K562 (cell line): ENCODE measurements around the gene LRRC4C. TPM values are rescaled to one million over a fixed set of nuclear protein-coding genes. Genes with fewer than 3 reads are reported as not detected.

ENCODE experiments used
- ATAC-seq: fragments of 200-7000 bp; cut with Tn5 transposase; 3 replicates; pipeline ENCODE4 v1.9.1; 2020; ENCODE audit warnings: moderate library complexity
- BruUV-seq: library from RNA; stranded (reverse); fragments of 400-500 nt; replicated peaks from 2 replicates; lab custom pipeline; 2021; lab: Mats Ljungman, UMichigan
- CTCF ChIA-PET: fragments of 300-600 bp; formaldehyde crosslinking; extraction: SDS; loops from one replicate; lab custom pipeline; 2021; ENCODE audit warnings: low intra/inter-chr PET ratio; lab: Yijun Ruan, JAX
- POLR2A ChIA-PET: fragments of 300-600, 350-650 bp; sonication (Branson Sonifier 250); formaldehyde crosslinking; extraction: SDS; loops from one replicate; lab custom pipeline; 2021; ENCODE audit warnings: antibody characterized with exemption, inconsistent platforms; lab: Yijun Ruan, JAX
- DNase-seq, 4 experiments: peaks; one replicate each; pipeline versions ENCODE4 v3.0.0 to v3.0.0-alpha.2; 2011 to 2018; ENCODE audit warnings: low spot score in 3 of 4, mixed read lengths in 3 of 4; ENCODE audit errors: extremely low read depth in 1 of 4
- FAIRE-seq: peaks from 2 replicates; lab custom pipeline; 2011; peaks lifted over from hg19 to GRCh38; lab: Jason Lieb, UNC
- H2AFZ ChIP-seq: 2 replicates; pipeline ENCODE4 v1.6.0; 2011; ENCODE audit warnings: low read depth, low read length, control low read depth, inconsistent platforms
- H3K27ac ChIP-seq: fragments of 200-600 bp; 3 replicates; pipeline ENCODE4 v1.8.0; 2011; ENCODE audit warnings: low read depth, mild to moderate bottlenecking, control low read depth, inconsistent platforms, low read length, moderate library complexity, mixed read lengths; ENCODE audit errors: extremely low read depth
- H3K27me3 ChIP-seq, 2 experiments: fragments of 300-600 bp in 1 of 2; 2 replicates in 1 of 2; 3 replicates in 1 of 2; pipeline versions ENCODE4 v1.6.0 to v1.8.0; 2011; ENCODE audit warnings: inconsistent platforms in 2 of 2, low read length in 2 of 2, mild to moderate bottlenecking in 1 of 2, mixed read lengths in 1 of 2, moderate library complexity in 1 of 2; ENCODE audit not compliant: control insufficient read depth in 2 of 2, insufficient read depth in 2 of 2
- H3K36me3 ChIP-seq: fragments of 300-600 bp; 3 replicates; pipeline ENCODE4 v1.8.0; 2011; ENCODE audit warnings: mild to moderate bottlenecking, low read length, inconsistent platforms; ENCODE audit not compliant: control insufficient read depth, insufficient read depth
- H3K4me1 ChIP-seq, 2 experiments: fragments of 200-600 bp in 1 of 2; replicated peaks in 1 of 2; 2 replicates in 1 of 2; 3 replicates in 1 of 2; pipeline versions ENCODE4 v1.5.1 to v1.8.0; 2011; ENCODE audit warnings: inconsistent platforms in 2 of 2, low read length in 2 of 2, mild to moderate bottlenecking in 1 of 2, mixed read lengths in 1 of 2, moderate library complexity in 1 of 2; ENCODE audit not compliant: control insufficient read depth in 2 of 2, insufficient read depth in 2 of 2
- H3K4me2 ChIP-seq: 2 replicates; pipeline ENCODE4 v1.6.1; 2011; ENCODE audit warnings: low read length, control low read depth, inconsistent platforms, mixed read lengths; ENCODE audit not compliant: insufficient read depth
- H3K4me3 ChIP-seq: fragments of 200-600 bp; sonication (generic), shearing (Covaris generic); 2 replicates; pipeline ENCODE4 v1.5.1; 2016; ENCODE audit warnings: control low read depth, inconsistent platforms
- H3K79me2 ChIP-seq: fragments of 200-600 bp; 3 replicates; pipeline ENCODE4 v1.8.0; 2011; ENCODE audit warnings: low read length, inconsistent platforms; ENCODE audit not compliant: control insufficient read depth, insufficient read depth
- H3K9ac ChIP-seq, 2 experiments: 2 replicates each; pipeline versions ENCODE4 v1.6.0 to v1.6.1; 2011; ENCODE audit warnings: low read depth in 2 of 2, low read length in 2 of 2, control low read depth in 1 of 2, inconsistent platforms in 1 of 2, mild to moderate bottlenecking in 1 of 2, mixed read lengths in 1 of 2; ENCODE audit not compliant: insufficient read depth in 1 of 2
- H3K9me1 ChIP-seq: one replicate; pipeline ENCODE4 v1.6.0; 2011; ENCODE audit warnings: inconsistent platforms, mild to moderate bottlenecking, low read length, moderate library complexity; ENCODE audit not compliant: control insufficient read depth, insufficient read depth
- H3K9me3 ChIP-seq: replicated peaks from 2 replicates; pipeline ENCODE4 v1.5.1; 2011; ENCODE audit warnings: low read depth, low read length, inconsistent platforms; ENCODE audit not compliant: control insufficient read depth, insufficient read depth
- H4K20me1 ChIP-seq: replicated peaks from 2 replicates; pipeline ENCODE4 v1.6.1; 2011; ENCODE audit warnings: low read length, inconsistent platforms, mixed read lengths; ENCODE audit not compliant: control insufficient read depth, insufficient read depth
- CREB1 ChIP-seq, 2 experiments: sonication (generic) in 1 of 2; formaldehyde crosslinking in 1 of 2; IDR thresholded peaks; 2 replicates each; pipeline versions ENCODE4 v1.6.1 to v1.8.0; 2012 to 2022; ENCODE audit warnings: inconsistent platforms in 1 of 2, mild to moderate bottlenecking in 1 of 2, missing genetic modification reagents in 1 of 2, moderate library complexity in 1 of 2
- CREB3L1 ChIP-seq: fragments of 450-650 bp; IDR thresholded peaks from 2 replicates; pipeline ENCODE4 v1.6.1; 2014; ENCODE audit warnings: low read depth, mild to moderate bottlenecking, moderate library complexity, borderline replicate concordance
- PRMT5 ChIP-seq: sonication (generic); formaldehyde crosslinking; IDR thresholded peaks from 2 replicates; pipeline ENCODE4 v1.5.0; 2020; ENCODE audit warnings: missing genetic modification reagents
- SP1 ChIP-seq: sonication (generic); formaldehyde crosslinking; IDR thresholded peaks from 2 replicates; pipeline ENCODE4 v1.8.1; 2022; ENCODE audit warnings: mild to moderate bottlenecking, missing genetic modification reagents
- SRSF7 ChIP-seq: fragments of 200-400 bp; formaldehyde crosslinking; optimal IDR thresholded peaks from 2 replicates; pipeline ENCODE3; 2017; ENCODE audit warnings: mild to moderate bottlenecking, low read depth, low read length
- ZFP30 ChIP-seq: fragments of 250-450 bp; sonication (Bioruptor Pico); IDR thresholded peaks from 2 replicates; pipeline ENCODE4 v1.8.0; 2022; ENCODE audit warnings: moderate library complexity, mild to moderate bottlenecking, inconsistent platforms, borderline replicate concordance
- WGBS: fragments of 100-300 bp; shearing (Covaris generic); methylation state at CpG from one replicate; pipeline ENCODE4 v1.1.6; 2016; ENCODE audit warnings: low coverage, mixed read lengths; ENCODE audit not compliant: insufficient coverage; ENCODE audit errors: missing lambda C conversion rate; 5-methylcytosine and 5-hydroxymethylcytosine counted together
- in situ Hi-C: fragments of 300-500 bp; cut with MboI; formaldehyde crosslinking; loops from 4 replicates; pipeline ENCODE4 v1.15.0; 2018; ENCODE audit warnings: inconsistent platforms, mixed read lengths
- intact Hi-C: fragments of 100-400 bp; cut with micrococcal nuclease; formaldehyde crosslinking; loops from 2 replicates; pipeline ENCODE4 v1.14.2; 2022
- polyA plus RNA-seq, 8 experiments: library from polyadenylated mRNA; depleted of rRNA in 4 of 8; stranded (reverse) in 5 of 8; unstranded in 3 of 8; fragments of >200 nt; fragmentation: Nextera tagmentation in 2 of 8; fragmentation: Illumina TruSeq in 1 of 8; extraction: Ambion mirVana in 2 of 8; extraction: Trizol in 1 of 8; gene quantifications; 2 replicates each; pipeline versions ENCODE4 v1.2.1 to v1.2.3, GENCODE V29; 2011 to 2014; ENCODE audit warnings: inconsistent platforms in 1 of 8, missing spikeins in 1 of 8
- total RNA-seq, 7 experiments: library from RNA; depleted of rRNA in 6 of 7; stranded (reverse); fragments of >200 nt in 6 of 7; fragmentation: Illumina TruSeq in 2 of 7; extraction: Trizol in 2 of 7; gene quantifications; 2 replicates each; pipeline versions ENCODE4 v1.2.1 to v1.2.3, GENCODE V29; 2011 to 2021; ENCODE audit warnings: low replicate concordance in 1 of 7

The LRRC4C gene
- total and polyA plus RNA-seq, 9 of the 15 experiments (the other 6 are each of a cell fraction or from before 2014, with no cell fraction given) = not detected

GRCh38 chr11:41039592-41039991 lies 419.9 kb downstream of the LRRC4C start:
- DNase-seq (no peak), FAIRE-seq (no peak), ATAC-seq (no peak)
- no TSS peak for BruUV-seq
- Histone ChIP-seq H3K27ac (no peak overlapping the region), H3K9me1 (no peaks in the 10 kb centered on the region), H3K9me3 (no peaks in the 10 kb centered on the region), H2AFZ (no peak overlapping the region), H3K27me3 (no peaks in the 10 kb centered on the region), H4K20me1 (no peaks in the 10 kb centered on the region), H3K4me1 (no peaks in the 10 kb centered on the region), H3K4me2 (no peak overlapping the region), H3K4me3 (no peak overlapping the region), H3K9ac (no peak overlapping the region), H3K36me3 (no peaks in the 10 kb centered on the region), H3K79me2 (no peaks in the 10 kb centered on the region)
- intact Hi-C loops (no loop called here), in situ Hi-C loops (no loop called here)
- POLR2A ChIA-PET = no interaction called here
- no peak for TF ChIP-seq SRSF7
- no peak for TF ChIP-seq SP1 (CRISPR knock-in tag)
- no peak for TF ChIP-seq CREB3L1
- TF ChIP-seq CREB1 (IDR thresholded peaks at IDR 0.05) = no peak
- TF ChIP-seq CREB1 (CRISPR knock-in tag; IDR thresholded peaks at IDR 0.05) = no peak
- no peak for TF ChIP-seq ZFP30 (CRISPR knock-in tag)
- no peak for TF ChIP-seq PRMT5 (CRISPR knock-in tag)
- under 1% methylated on average over 8 of the region's 8 CpGs for WGBS
- CTCF ChIA-PET = no interaction called here
